ENCODE measurements around the gene CLDN22.

DNA sequence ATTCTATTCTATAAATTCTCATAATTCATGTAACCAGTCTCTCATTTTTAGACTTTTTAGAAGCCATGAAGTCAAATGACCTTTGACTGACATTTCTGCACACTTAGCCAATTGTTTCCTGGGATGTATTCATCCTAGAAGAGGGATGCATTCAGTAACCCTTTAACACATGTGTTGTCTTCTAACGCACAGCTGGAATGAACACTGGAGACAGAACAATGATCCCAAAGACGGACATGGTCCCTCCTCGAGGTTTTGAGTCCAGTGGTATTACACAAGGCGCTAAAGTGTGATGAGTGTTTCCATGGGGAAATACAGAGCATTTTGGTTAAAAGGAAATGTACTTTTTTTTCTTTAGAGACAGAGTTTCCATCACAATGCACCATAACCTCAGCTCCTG is 42.0 kb upstream of the CLDN22 start:
- TF ChIP-seq, protein P1, sequence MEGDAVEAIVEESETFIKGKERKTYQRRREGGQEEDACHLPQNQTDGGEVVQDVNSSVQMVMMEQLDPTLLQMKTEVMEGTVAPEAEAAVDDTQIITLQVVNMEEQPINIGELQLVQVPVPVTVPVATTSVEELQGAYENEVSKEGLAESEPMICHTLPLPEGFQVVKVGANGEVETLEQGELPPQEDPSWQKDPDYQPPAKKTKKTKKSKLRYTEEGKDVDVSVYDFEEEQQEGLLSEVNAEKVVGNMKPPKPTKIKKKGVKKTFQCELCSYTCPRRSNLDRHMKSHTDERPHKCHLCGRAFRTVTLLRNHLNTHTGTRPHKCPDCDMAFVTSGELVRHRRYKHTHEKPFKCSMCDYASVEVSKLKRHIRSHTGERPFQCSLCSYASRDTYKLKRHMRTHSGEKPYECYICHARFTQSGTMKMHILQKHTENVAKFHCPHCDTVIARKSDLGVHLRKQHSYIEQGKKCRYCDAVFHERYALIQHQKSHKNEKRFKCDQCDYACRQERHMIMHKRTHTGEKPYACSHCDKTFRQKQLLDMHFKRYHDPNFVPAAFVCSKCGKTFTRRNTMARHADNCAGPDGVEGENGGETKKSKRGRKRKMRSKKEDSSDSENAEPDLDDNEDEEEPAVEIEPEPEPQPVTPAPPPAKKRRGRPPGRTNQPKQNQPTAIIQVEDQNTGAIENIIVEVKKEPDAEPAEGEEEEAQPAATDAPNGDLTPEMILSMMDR (IDR thresholded peaks at IDR 0.05 in 8 of 11, conservative IDR thresholded peaks at IDR 0.05 in 3 of 11), result no peak
- TF ChIP-seq POLR2AphosphoS5 (IDR thresholded peaks at IDR 0.05), result no peak

Measured in spleen (tissue), 7 donors.